RCC 7860 (cell line): ENCODE measurements around the gene DSCAM.

Experiments
- DNase-seq: peaks from one replicate; pipeline ENCODE4 v3.0.0-alpha.2; 2015; ENCODE audit warnings: low spot score
- FAIRE-seq: peaks from 2 replicates; lab custom pipeline; 2012; peaks lifted over from hg19 to GRCh38; lab: Jason Lieb, UNC

Gene DSCAM

GRCh38 chr21:40678681-40679284 is 168.2 kb downstream of the DSCAM start:
- no peak for FAIRE-seq

GRCh38 chr21:40675017-40675416 is 171.9 kb downstream of the DSCAM start:
- no peak for FAIRE-seq
- DNase-seq: no peak

More at GRCh38 chr21:40678681-40679284, 168.2 kb downstream of the DSCAM start:
- DNase-seq: no peak

- no peak for FAIRE-seq
- DNase-seq: no peak
Observed at GRCh38 chr21:40672602-40673001, 174.4 kb downstream of the DSCAM start.

GRCh38 chr21:40671716-40672115 is 175.2 kb downstream of the DSCAM start:
- FAIRE-seq: no peak
- DNase-seq: peak; percentile 27

GRCh38 chr21:40668555-40669275 is 178.2 kb downstream of the DSCAM start:
- no peak for DNase-seq
- no peak for FAIRE-seq

GRCh38 chr21:40667967-40668366 is 179.0 kb downstream of the DSCAM start:
- DNase-seq: no peak
- FAIRE-seq: no peak

GRCh38 chr21:40662889-40663288 is 184.1 kb downstream of the DSCAM start:
- no peak for FAIRE-seq
- DNase-seq: no peak

GRCh38 chr21:40660461-40660860 is 186.5 kb downstream of the DSCAM start:
- DNase-seq (no peak), FAIRE-seq (no peak)

- DNase-seq: no peak
- no peak for FAIRE-seq
Observed at GRCh38 chr21:40658311-40658710, 188.6 kb downstream of the DSCAM start.

- DNase-seq: no peak
- FAIRE-seq: no peak
Observed at GRCh38 chr21:40652436-40652835, 194.5 kb downstream of the DSCAM start.

GRCh38 chr21:40647706-40648105 is 199.3 kb downstream of the DSCAM start:
- no peak for DNase-seq
- FAIRE-seq: no peak

GRCh38 chr21:40646651-40647050 is 200.3 kb downstream of the DSCAM start:
- DNase-seq: no peak
- no peak for FAIRE-seq

- FAIRE-seq: no peak
- DNase-seq: no peak
Observed at GRCh38 chr21:40641042-40641441, 205.9 kb downstream of the DSCAM start.

- FAIRE-seq (no peak), DNase-seq (no peak)
Observed at GRCh38 chr21:40640266-40640789, 206.6 kb downstream of the DSCAM start.

- no peak for DNase-seq
- no peak for FAIRE-seq
Observed at GRCh38 chr21:40639616-40640194, 207.3 kb downstream of the DSCAM start.

GRCh38 chr21:40638466-40639251 is 208.3 kb downstream of the DSCAM start:
- DNase-seq: no peak

GRCh38 chr21:40636026-40636425 is 210.9 kb downstream of the DSCAM start:
- FAIRE-seq (no peak), DNase-seq (no peak)

More at GRCh38 chr21:40638466-40639251, 208.3 kb downstream of the DSCAM start:
- FAIRE-seq: no peak

GRCh38 chr21:40635391-40635790 is 211.6 kb downstream of the DSCAM start:
- no peak for FAIRE-seq
- no peak for DNase-seq

- FAIRE-seq (no peak), DNase-seq (no peak)
Observed at GRCh38 chr21:40634141-40634540, 212.8 kb downstream of the DSCAM start.

- DNase-seq (no peak), FAIRE-seq (no peak)
Observed at GRCh38 chr21:40633048-40633447, 213.9 kb downstream of the DSCAM start.

GRCh38 chr21:40631211-40631610 is 215.7 kb downstream of the DSCAM start:
- no peak for FAIRE-seq
- no peak for DNase-seq
